Middle frontal gyrus (tissue), 1 donor: ENCODE measurements around the gene ARL2BP.
"Not testable (repeated sequence)": the region's sequence is repeated elsewhere in the genome, so short reads cannot be mapped to it uniquely, and the experiment has no call there.

ENCODE experiments used
- DNase-seq: peaks from one replicate; pipeline ENCODE4 v3.0.0-alpha.2; 2015; ENCODE audit warnings: low spot score; ENCODE audit errors: extremely low spot score

The ARL2BP gene

GRCh38 chr16:57263541-57264351, 18.7 kb downstream of the ARL2BP start:
- no peak for DNase-seq

- DNase-seq, result no peak
Measured at GRCh38 chr16:57264381-57264780, 19.3 kb downstream of the ARL2BP start.

DNA sequence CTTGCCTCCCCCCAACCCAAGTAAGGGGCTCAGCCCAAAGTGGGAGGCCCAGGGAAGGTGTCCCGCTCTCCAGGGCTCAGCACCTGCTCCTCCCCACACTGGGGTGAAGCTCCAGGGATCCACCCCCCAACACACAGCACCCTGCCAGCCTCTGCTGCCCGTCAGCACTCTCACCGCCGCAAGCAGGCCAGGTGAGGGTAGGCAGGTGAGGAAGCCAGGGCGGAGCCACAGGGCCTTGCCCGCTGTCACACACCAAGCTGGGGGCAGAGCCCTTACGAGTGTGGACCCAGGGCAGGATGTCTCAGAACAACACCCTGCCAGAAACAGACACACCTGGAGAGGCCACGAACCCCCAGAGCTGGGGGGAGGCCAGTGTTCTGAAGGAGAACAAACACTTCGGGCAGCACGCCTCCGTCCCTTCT, 19.9 kb downstream of the ARL2BP start:
- no peak for DNase-seq

- DNase-seq, result no peak
Measured at GRCh38 chr16:57265850-57266530, 20.9 kb downstream of the ARL2BP start.

DNA sequence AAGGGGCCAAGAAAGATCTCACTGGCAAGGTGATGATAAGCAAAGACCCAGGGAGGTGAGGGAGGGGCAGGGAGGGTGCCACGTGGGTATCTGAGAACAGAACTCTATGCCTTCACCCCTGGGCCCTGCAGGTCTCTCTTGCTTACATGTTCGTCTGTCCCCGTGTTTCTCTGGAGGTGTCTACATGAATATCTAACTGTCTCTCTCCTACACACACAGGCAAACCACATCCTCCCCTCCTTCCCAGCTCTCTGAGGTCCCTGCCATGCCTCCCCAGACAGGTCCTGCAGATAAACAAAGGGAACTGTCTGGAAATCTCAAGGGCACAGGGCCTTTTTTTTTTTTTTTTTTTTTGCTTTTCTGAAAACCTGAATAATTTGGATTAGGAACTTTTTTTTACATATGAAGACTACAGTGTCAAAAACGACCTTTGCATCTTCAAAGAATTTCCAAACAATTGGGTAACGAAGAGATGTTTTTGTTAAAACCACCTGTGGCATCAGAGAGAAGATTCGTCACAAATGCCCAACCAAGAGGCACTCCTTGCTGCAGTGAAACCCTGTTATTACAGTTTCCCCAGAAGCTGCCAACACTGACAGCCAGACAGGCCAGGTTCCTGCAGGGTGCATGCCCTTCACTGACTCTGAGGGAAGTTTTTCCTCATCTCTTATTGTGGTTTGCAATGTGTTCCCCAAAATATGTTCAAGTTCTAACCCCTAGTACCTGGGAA, 21.6 kb downstream of the ARL2BP start:
- no peak for DNase-seq

- not testable (repeated sequence) for DNase-seq
Measured at GRCh38 chr16:57267343-57267742, 22.3 kb downstream of the ARL2BP start.

DNA sequence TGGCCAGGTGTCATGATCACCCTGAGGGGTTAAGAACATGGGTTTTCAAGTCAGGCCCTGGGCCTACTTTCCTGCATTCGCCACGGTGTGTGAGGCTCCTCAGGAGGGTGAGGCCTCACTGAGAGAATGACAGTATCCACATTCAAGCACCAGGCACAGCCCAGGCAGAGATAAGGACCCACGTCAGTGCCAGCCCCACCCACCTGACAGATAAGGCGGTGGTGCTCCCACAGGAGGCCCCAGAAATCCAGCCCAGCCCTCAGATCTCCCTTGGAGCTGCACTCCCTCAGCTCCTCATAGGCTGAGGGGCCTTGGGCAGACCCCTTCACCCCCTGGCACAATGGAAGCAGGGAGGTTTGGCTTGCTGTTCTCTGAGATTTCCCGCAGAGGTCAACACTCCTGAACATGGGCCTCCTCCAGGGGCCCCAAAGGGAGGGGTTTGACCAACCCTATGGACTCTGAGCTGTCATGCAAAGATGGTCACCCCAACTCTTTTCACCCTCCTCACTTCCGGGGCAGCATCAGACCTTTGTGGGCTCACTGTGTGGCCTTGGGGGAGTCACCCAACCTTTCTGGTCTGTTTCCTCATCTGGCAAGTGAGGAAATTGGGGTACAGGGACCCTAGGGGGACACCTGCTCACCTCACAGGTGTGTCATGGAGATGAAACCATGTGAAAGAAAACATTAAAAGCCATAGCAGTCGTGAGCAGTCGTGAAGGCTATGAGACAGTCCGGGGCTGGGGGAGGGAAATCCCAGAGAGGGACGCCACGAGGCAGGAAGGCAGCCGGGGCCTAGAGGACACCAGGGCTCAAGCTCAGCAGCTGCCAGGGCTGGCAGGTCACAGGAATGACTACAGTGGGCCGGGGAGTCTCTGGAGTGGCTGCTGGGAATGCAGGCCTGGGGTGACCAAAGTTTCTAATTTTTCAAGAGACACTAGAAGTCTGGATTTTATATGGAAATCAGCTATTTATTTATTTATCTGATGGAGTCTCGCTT, 24.0 kb downstream of the ARL2BP start:
- DNase-seq, result no peak

DNA sequence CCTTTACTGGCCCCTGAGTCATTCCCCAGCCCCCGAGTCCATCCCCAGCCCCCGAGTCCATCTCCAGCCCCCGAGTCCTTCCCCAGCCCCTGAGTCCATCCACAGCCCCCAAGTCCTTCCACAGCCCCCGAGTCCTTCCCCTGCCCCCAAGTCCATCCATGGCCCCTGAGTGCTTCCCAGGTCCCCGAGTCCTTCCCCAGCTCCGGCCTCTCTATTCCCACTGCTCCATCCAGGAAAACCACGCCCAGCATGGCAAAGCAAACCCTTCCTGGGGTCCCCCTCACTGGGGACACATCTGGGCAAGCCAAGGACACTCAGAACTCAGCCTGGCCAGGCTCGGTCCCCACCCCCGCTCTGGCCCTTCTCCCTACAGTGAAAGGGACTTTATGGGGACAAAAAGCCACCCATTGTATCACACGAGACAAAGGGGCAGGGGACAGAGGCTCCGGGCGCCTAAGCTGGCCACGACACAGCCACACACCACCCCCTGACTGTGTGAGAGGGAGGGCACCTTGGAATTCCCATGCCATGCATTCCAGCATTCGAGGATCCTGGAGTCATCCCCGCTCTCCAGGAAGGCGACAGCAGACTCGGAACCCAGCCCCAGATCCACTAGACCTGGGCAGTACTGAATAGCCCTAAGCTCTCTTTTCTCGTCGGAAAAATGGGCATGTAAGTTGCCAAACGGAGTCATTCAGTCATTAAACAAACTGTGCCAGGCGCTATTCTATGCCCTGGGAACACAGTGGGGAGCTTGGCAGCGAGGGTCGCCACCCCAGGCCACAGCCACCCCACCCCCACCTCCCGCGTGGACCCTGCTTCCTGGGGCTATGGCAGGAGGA, 25.4 kb downstream of the ARL2BP start:
- DNase-seq, result peak; percentile 72

DNA sequence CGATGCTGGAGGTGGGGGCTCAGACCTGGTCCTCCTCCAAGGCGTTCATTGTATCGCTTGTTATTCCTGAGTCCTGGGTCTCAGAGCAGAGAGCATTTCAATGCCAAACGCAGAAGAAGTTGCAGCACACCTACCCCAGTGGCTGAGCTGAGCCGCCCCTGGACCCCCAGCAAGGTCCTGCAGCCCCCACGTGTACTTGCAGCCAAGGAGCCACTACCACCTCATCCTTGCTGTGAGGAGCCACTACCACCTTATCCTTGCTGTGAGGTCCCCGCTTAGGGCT, 25.9 kb downstream of the ARL2BP start:
- DNase-seq, result no peak

- no peak for DNase-seq
Measured at GRCh38 chr16:57271867-57272495, 26.9 kb downstream of the ARL2BP start.

DNA sequence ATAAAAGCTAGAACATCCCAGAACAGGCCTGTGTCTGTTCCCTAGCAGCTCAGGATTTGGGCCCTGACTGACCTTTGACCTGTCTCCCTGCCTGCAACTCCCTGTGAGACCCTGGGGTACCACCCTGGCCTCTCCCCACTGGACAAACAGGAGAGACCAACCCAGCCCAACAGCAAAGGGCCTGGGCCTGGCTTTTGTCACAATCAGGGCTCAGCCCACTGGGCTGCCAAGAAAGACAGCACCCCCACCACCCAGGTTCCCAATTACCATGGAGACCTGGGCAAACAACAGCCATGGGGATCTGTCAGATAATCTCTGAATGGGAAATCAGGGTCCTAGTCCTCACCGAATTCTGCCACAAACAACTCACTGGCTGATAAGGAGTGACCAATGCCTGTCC, 28.3 kb downstream of the ARL2BP start:
- DNase-seq, result no peak

- no peak for DNase-seq
Measured at GRCh38 chr16:57273826-57274225, 28.8 kb downstream of the ARL2BP start.

DNA sequence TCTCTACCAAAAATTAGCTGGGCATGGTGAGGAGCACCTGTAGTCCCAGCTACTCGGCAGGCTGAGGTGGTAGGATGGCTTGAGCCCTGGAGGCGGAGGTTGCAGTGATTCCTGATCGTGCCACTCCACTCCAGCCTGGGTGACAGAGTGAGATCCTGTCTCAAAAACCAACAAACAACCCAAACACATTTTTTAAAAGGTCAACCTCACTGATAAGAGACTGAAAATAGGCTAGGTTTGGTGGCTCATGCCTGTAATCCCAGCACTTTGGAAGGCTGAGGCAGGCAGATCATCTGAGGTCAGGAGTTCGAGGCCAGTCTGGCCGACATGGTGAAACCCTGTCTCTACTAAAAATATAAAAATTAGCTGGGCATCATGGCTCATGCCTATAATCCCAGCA, 30.9 kb downstream of the ARL2BP start:
- DNase-seq, result not testable (repeated sequence)

GRCh38 chr16:57276596-57276995, 31.5 kb downstream of the ARL2BP start:
- no peak for DNase-seq

GRCh38 chr16:57277586-57277985, 32.5 kb downstream of the ARL2BP start:
- DNase-seq, result no peak

- DNase-seq, result no peak
Measured at GRCh38 chr16:57278494-57278893, 33.4 kb downstream of the ARL2BP start.

- DNase-seq, result no peak
Measured at GRCh38 chr16:57279780-57280638, 35.0 kb downstream of the ARL2BP start.

- DNase-seq, result no peak
Measured at GRCh38 chr16:57281791-57282190, 36.7 kb downstream of the ARL2BP start.
